Stimulated activated CD4-positive, alpha-beta T cell treated with anti-CD3 and anti-CD28 coated beads, TNF-alpha, amount 100 ng/mL, for 48 hours (primary cell): ENCODE measurements around the gene ARG1.
A peak's percentile ranks its signal among the peaks of the same experiment; 100 is the strongest.
"Not testable (repeated sequence)": the region's sequence is repeated elsewhere in the genome, so short reads cannot be mapped to it uniquely, and the experiment has no call there.

Source experiments
- DNase-seq, 3 donors: peaks; one replicate each; pipeline ENCODE4 v3.0.0-alpha.2; 2020; ENCODE audit warnings: low read depth in 3 of 3

The ARG1 gene

DNA sequence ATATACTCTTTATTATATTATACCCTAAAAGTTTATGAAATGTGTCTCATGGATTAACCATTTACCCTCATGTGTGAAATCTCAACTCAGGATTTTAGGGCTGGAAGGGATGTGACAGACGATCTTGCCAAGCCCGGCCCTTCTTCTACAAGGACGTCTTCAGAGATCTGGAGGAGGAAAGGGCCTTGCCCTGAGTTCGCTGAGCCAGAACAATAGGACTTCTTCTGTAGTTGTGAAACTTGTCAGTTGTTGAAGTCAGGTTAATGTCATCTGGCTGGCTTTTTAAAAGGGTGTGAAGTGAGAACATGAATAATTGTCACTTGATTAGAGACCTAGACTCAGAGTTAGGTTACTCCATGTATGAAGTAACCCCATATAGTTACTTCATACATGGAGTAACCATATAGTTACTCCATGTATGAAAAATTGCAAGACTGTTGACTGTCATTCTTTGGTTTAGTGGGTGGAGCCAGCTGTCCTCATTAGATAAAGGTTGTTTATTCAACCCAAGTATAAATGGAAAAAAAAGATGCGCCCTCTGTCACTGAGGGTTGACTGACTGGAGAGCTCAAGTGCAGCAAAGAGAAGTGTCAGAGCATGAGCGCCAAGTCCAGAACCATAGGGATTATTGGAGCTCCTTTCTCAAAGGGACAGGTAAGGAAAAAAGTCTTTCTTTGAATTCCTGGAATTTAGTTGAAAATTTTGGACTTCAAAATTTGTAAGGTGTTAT lies at the start of gene ARG1:
Gene ARG1 (plus strand): TSS at position 541 of the 730 bp plus-strand sequence. CDS start 57 bp downstream, at position 598.
- DNase-seq, result no peak

DNA sequence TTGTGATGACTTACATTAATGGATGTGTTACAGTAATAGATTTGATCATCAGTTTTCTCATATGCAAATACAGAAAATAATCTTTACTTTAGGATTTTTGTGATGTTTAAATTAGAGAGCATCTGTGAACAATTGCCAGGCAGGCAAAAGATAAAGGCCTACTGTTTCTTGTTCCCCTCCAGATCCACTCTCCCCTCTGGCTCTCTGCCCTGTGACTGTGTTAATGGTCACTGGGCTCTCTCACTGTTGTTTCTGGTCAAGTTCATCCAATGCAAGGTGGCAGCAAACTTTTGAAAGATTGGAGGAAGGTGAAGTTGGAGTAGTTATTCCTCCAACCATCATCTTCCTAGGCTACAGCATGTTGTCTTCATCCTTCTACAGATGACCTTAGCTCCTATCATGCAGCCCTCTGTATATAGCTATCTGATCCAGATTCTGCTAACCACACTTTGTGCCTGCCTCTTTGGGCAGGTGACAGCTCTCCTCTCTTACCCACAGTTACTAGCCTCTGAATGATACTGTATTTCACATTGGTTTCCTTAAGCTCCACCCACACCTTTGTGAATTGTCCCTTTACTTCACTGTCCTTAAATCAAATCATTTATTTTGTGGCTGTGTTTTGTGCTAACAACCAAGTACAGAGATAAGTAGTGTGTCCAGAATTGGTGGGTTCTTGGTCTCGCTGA lies 48.9 kb upstream of the ARG1 start:
- DNase-seq, result no peak

DNA sequence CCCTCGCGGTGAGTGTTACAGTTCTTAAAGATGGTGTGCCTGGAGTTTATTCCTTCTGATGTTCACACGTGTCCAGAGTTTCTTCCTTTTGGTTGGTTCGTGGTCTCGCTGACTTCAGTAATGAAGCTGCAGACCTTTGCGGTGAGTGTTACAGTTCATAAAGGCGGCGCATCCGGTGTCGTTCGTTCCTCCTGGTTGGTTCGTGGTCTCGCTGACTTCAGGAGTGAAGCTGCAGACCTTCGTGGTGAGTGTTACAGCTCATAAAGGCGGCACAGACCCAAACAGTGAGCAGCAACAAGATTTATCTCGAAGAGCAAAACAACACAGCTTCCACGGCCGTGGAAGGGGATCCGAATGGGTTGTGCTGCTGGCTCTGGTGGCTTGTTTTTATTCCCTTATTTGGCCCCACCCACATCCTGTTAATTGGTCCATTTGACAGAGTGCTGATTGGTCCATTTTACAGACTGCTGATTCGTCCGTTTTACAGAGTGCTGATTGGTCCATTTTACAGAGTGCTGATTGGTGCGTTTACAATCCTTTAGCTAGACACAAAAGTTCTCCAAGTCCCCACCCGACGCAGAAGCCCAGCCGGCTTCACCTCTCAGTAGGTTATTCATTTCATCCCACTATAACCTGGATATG lies 48.2 kb upstream of the ARG1 start:
- DNase-seq, result no peak

DNA sequence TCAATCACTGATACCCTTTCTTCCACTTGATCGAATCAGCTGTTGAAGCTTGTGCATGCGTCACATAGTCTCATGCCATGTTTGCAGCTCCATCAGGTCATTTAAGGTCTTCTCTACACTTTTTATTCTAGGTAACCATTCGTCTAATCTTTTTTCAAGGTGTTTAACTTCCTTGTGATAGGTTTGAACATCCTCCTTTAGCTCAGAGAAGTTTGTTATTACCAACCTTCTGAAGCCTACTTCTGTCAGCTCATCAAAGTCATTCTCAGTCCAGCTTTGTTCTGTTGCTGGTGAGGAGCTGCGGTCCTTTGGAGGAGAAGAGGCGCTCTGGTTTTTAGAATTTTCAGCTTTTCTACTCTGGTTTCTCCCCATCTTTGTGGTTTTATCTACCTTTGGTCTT lies 42.1 kb upstream of the ARG1 start:
- DNase-seq, result not testable (repeated sequence)

DNA sequence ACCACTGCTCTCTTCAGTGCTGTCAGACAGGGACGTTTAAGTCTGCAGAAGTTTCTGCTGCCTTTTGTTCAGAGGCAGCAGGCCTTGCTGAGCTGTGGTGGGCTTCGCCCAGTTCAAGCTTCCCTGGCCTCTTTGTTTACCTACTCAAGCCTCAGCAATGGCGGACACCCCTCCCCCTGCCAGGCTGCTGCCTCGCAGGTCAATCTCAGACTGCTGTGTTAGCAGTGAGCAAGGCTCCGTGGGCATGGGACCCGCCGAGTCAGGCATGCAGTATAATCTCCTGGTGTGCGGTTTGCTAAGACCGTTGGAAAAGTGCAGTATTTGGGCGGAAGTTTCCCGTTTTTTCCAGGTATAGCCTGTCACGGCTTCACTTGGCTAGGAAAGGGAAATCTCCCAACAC lies 41.3 kb upstream of the ARG1 start:
- DNase-seq, result not testable (repeated sequence)

DNA sequence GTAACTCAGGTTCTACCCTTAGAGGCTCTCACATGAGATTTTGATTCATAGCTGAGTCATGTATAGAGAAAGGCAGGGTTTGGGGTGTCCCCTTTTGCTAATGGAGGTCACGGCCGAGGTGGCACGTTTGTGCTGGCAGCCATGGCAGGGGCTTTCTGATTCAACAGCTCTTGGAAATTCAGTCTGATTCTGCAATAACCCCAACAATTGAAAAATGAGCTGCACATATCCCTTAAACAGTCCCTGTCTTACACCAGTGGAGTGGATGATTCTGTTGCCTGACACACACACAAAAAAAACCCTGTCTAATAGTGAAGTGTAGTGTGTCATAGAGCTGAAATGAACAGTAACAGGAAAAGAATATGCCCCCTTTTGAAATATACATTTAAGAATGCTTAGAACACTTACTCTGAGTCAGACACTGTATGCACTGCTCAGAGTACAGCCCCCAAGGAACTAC lies 40.4 kb upstream of the ARG1 start:
- peak; percentile 18 to 57 (median 47) for DNase-seq

DNA sequence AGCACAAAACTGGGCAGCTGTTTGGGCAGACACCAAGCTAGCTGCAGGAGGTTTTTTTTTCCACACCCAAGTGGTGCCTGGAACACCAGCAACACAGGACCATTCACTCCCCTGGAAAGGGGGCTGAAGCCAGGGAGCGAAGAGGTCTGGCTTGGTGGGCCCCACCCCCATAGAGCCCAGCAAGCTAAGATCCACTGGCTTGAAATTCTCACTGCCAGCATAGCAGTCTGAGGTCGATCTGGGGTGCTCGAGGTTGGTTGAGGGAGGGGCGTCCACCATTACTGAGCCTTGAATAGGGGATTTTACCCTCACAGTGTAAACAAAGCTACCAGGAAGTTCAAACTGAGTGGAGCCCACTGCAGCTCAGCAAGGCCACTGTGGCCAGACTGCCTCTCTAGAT lies 34.4 kb upstream of the ARG1 start:
- DNase-seq, result not testable (repeated sequence)

DNA sequence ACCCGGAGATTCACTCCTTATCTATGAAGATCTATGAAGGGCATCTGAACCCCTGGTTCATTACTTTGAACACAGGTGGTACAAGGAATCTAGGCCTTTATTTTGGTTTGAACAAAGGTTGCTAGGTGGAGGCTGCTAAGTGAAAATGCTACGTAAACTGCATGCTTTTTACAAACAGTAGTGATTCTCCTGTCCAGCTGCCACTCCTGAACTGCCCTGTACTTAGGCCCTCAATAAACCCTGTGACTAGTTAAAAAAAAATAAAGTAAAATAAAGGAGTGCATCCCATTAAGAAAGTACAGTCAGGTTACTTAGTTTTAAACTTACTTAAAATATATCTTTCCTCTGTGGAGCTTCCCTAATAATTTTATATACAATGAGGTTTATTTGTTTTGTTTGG lies 27.7 kb upstream of the ARG1 start:
- DNase-seq, result no peak

DNA sequence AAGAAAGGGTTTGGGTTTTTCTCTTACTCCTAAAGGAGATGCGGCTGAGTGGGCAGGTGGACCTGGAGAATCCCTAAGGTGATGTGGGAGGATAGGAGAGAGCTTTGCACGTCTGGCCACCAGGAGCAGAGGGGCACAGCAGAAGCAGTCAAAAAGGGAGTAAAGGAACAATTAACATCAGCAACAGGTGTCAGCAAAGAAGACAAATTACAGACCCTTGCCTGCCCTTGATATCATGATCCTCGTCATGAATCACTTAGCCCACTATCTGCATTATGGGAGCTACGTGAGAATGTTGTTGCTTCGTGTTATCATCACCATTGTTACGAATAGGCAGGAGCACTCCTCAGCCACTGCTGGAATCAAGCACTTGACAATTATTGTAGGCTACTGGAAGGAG lies 25.5 kb upstream of the ARG1 start:
- DNase-seq, result no peak

DNA sequence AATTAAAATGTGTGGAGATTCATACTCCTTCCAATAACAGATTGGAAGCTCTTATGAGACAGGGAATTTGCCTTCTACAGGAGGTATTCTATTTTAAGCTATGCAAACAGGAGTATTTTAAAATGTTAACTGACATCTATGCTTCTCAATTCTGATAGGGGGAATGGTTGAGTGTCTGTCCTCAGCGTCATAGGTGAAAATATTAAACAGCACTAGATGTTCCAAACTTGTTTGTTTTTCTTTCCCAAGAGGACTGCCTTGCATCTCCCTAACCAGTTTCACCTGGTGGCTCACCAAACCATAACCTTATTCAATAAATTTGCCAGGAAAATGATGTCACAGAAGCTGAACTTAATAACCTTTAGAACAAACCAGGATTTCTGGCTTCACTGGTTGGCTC lies 24.6 kb upstream of the ARG1 start:
- DNase-seq, result no peak

DNA sequence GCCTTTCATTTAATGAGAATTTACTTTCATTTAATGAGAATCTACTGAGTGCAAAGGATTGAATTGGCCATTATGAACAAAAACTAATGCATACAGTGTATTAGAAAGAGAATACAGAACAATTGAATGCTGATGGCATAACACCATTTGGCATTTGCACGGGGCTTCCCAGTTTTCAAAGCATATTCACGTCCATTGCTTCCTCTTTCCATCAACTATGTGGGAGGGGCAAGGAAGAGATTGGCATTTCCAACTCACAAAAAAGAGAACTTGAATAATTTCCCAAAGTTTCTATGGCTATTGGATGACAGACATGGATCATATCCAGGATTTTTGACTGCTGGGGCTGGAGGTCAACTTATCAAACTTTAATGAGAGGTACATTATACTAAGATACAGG lies 23.2 kb upstream of the ARG1 start:
- no peak for DNase-seq

DNA sequence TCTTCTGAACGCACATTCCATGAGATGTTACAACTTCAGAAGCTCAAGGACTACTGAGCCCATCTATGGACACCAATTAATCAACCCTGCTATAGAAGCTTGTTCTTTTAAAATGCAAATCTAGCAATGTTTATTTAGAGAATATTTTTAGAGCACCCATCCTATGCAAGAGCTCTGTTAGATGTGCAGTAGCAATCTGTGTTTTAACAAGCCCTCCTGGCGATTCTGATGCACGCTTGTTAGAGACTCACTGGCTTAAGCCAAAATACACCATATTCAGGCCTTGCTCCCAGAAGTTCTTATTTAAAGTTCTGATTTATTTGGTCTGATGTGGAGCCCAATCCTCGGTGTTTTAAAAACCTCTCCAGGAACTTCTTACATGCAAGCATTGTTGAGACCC lies 21.1 kb upstream of the ARG1 start:
- DNase-seq, result no peak

DNA sequence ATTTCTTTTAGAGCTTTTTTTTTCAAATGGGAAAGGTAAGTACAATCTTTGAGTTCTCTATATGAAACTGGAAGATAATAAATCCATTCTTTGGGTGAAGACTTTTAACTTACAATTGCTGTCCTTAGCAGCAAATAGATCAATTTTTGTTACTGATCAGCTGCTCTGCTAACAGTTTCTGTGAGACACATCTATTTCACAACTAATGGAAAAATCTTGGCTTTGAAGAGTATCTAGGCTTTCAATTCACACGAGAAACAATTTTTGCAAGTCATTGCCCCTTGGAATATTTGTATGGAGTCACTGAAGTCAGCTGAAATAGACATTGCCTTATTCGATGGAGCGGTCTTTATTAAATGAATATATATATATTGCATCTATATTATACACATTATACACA lies 20.5 kb upstream of the ARG1 start:
- no peak for DNase-seq

DNA sequence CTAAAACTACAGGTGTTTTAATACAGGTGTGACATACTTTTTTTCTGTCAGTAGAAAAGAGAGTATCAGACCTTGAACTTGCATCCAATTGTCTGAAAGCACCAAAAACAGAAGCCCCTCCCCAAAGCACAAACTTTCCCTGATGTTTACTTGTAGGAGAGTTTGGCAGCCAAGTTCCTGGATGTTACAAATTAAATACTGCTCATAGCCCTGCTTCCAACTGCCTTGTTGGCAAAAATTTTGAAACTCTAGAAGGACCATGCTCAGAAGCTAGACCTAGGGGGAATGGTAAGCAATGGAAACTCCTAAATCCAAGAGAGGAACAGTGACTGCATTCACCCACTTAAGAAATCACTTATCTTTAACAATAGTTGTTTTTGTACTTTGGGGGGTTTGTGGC lies 17.0 kb upstream of the ARG1 start:
- DNase-seq, result no peak

DNA sequence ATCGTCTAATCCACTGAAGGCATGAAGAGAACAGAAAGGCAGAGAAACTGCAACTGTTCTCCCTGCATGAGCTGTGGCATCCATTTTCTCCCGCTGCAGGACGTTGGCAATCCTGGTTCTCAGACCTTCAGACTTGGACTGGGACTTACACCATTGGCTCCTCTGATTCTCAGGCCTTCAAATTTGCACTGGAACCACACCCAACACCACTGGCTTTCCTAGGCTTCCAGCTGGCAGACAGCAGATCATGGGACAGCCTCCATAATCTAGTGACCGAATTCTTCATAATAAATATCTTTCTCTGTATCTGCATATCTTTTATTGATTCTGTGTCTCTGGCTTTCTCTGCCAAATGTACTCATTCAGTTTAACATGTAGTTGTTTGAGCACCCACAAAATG lies 14.1 kb upstream of the ARG1 start:
- no peak for DNase-seq

DNA sequence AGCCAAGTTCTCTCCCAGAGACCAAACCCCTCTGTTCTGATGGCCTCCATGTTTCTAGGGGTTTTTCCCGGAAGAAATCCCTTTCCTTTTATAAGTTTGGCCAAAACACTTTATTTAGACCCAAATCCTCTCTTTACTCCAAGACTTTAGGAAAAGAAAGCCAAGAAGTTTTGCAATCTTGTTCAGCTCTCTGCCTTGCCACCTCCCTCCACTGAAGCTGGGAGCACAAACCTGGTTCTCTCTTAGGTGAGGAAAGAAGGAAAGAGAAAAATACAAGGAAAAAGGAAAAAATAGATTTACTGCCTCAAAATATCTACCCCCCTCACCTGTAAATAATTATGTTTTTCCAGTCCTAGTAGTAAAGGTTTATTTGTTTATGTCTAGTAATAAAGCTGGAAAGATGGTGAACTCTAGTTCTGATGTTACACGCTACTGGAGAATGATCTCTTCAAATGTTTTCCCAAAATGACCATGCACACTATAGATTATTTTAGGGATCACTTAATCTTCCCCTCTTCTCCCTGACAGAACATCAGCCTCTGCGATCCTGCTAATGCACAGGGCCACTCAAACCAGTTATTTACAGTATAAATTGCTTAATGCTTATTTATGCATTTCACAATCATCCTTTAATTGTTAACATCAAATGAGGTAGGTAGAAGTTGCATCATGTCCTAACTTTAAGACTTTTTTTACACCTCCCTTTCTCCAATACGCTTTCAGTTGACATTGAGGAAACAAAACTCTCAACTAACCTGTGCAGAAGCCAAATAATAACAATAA lies 10.9 kb upstream of the ARG1 start:
- DNase-seq, result no peak

DNA sequence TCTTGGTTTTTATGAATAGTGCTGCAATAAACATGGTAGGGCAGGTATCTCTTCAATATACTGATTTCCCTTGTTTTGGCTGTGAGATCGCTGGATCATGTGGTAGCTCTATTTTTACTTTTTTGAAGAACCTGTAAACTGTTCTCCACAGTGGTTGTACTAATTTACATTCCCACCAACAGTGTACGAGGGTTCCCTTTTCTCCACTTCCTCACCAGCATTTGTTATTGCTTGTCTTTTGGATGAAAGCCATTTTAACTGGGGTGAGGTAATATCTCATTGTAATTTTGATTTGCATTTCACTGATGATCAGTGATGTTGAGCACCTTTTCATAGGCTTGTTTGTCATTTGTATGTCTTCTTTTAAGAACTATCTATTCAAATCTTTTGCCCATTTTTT lies 8.0 kb upstream of the ARG1 start:
- DNase-seq, result no peak

DNA sequence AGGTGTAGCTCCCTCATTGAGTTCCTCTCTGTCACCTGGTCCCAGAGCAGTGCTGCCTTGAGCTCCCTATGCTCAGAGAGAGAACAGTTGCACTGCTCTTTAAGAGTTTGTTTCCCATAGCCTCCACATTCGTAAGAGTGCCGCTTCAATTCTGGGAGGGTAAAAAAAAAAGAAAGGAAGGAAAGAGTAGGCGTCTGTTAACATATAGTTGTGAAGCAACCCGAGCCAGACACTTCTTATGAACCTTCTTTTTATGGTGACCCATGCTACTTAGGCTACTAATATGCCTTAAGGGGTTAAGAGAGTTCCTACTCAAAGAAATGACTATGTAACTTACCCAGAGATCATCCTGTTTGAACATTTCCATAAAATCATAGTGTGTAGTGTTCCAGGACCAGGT lies 4.3 kb upstream of the ARG1 start:
- no peak for DNase-seq

DNA sequence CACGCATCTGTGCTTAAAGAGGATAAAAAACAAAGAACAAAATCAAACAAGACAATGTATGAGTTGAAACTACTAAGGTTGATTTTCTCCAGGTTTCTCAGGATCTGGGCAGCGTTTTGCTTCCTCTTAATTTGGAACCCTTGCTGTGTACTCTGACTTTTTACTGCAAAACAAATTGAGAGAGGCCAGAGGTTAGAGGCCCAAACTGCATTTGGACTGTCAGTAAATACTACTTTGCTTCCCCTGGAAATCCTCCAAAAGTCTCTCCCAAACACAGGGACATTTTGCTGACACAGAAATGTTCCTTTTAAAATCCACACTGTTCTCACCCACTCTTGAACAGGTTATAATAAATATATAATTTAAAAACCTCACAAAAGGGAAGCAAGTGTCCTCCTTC lies 1.1 kb downstream of the ARG1 start:
- DNase-seq, result no peak

DNA sequence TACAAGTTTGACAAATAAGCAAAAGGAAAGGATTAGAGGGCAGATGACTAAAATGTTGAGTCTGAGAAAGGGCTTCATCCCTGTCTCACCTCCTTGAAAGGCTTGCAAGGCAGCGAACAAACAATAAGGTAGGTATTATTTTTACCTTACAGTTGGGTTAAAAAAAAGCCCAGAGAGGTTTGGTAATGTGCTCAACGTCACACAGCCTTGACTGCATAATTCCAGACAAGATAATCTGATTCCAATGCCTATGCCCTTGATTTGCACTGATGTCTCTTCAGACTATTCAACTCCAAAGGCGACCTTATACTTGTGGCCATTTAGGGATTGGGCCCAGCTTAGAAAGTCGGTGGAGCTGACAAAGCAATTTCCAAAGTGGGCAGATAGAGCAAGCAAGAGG lies 1.7 kb downstream of the ARG1 start:
- DNase-seq, result no peak

DNA sequence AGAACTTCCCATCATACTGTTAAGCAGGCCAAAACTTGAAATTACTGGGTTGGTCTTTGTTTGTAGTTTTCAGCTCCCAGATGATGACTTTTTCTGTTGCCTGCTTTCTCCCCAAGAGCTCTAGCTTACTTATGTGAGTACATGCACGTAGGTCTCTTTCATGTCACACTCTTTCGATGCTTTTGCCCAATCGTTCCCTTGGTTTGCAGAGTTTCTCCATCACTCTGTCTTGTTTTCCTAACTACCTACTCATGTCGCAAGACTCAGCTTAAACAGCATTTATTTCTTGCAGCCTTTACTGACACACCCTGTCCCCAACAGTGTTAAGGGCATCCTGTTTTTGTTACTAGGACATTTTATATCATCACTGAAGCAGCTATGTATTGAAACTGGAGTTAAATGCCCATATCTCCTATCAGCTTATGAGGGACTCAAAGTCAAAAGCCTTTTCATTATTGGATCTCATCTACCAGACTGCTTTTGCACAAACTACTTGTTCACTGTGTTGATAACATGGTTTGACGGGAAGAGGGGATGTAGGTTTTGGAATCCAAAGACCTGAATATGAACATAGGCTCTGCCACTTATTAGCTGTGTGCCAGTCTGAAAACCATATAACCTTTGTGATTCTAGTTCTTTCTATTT lies 2.9 kb downstream of the ARG1 start:
- no peak for DNase-seq

DNA sequence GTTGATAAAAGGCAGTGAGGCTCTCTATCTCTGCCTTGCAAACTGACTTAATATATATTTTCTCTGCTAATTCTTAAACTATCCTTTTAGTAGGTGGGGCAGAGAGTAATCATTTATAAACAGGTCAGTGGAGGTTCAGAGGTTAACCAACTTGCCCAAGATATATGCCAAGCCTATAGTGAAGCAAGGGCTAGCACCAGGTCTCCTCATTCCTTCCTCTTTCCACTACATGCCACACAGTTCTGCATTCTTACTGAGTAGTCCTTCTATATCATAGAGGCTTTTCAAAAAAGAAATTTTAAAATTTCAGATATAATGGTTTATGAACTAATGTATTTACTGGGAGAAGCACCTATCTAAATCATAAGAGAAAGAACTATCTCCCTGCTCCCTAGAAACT lies 8.5 kb downstream of the ARG1 start:
- no peak for DNase-seq
